ENCODE results near the gene NUP210. TPM values are rescaled to one million over a fixed set of nuclear protein-coding genes. Genes with fewer than 3 reads are reported as not detected.

The NUP210 gene
- total RNA-seq, 3 donors from 2014 or later (not counting 1 experiment from before 2014, with no cell fraction given) = 156 to 194 (median 179) TPM

GRCh38 chr3:13324835-13325501, 95.2 kb downstream of the NUP210 start:
- 94% methylated on average over 11 of the region's 11 CpGs for WGBS (ENCODE audit: insufficient coverage)
- DNase-seq = no peak
- Histone ChIP-seq H3K27me3 (ENCODE audit: control insufficient read depth, insufficient read depth, low read length) (no peaks in the 10 kb centered on the region), H3K27ac (ENCODE audit: low read length) (no peak overlapping the region), H3K36me3 (ENCODE audit: control insufficient read depth, insufficient read depth, low read length) (peaks cover 95% of the 10 kb centered on the region), H3K4me3 (ENCODE audit: low read length) (no peak overlapping the region), H3K4me1 (ENCODE audit: control insufficient read depth, insufficient read depth, low read length) (no peaks in the 10 kb centered on the region), H3K9me3 (ENCODE audit: control insufficient read depth, insufficient read depth, low read length) (no peaks in the 10 kb centered on the region)
- intact Hi-C loops (cut with micrococcal nuclease) = no loop called here
- H3K36me3 Mint-ChIP-seq = no peaks in the 10 kb centered on the region
- peak overlapping the region; percentile 43 to 65 for H3K27ac Mint-ChIP-seq
- TF ChIP-seq CTCF (IDR thresholded peaks at IDR 0.05) = no peak
- no peaks in the 10 kb centered on the region for H3K27me3 Mint-ChIP-seq (ENCODE audit: low read depth in 2 of 2)
- H3K4me1 Mint-ChIP-seq = no peaks in the 10 kb centered on the region
- H3K9me3 Mint-ChIP-seq = no peaks in the 10 kb centered on the region
- H3K4me3 Mint-ChIP-seq = no peak overlapping the region
- ATAC-seq = no peak

- 92% methylated on average over 5 of the region's 5 CpGs for WGBS (ENCODE audit: insufficient coverage)
Measured at GRCh38 chr3:13323822-13324221, 96.3 kb downstream of the NUP210 start.

DNA sequence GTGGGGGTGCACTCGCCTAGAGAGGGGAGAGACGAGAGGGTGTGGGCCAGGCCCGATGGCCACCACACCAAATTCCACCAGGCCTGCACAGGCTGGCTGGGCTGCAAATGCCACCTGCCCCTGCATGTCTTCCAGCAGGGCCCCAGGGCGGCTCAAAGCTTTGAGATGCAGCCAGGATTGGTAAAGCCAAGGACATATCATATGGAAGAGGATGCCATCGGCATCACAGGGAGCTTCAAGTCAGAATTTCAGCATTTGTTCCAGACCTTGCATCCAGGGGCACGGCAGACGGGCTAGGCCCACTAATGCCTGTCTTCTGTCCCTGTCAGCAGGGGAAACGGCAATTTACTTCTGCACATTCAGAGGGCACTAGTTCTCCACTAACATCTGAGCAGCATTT, 97.8 kb downstream of the NUP210 start:
- TF ChIP-seq CTCF (IDR thresholded peaks at IDR 0.05) = no peak
- no peaks in the 10 kb centered on the region for H3K4me1 ChIP-seq (ENCODE audit: control insufficient read depth, insufficient read depth, low read length)
- WGBS (ENCODE audit: insufficient coverage) = 95% methylated on average over 7 of the region's 8 CpGs
- no peaks in the 10 kb centered on the region for H3K27me3 ChIP-seq (ENCODE audit: control insufficient read depth, insufficient read depth, low read length)
- H3K27ac Mint-ChIP-seq = no peak overlapping the region
- no peak overlapping the region for H3K4me3 ChIP-seq (ENCODE audit: low read length)
- no peaks in the 10 kb centered on the region for H3K27me3 Mint-ChIP-seq (ENCODE audit: low read depth in 2 of 2)
- intact Hi-C loops (cut with micrococcal nuclease) = no loop called here
- ATAC-seq (no peak), DNase-seq (no peak)
- H3K36me3 Mint-ChIP-seq = peaks cover 7% of the 10 kb centered on the region
- no peak overlapping the region for H3K4me3 Mint-ChIP-seq
- H3K36me3 ChIP-seq (ENCODE audit: control insufficient read depth, insufficient read depth, low read length) = peaks cover 95% of the 10 kb centered on the region
- H3K4me1 Mint-ChIP-seq = no peaks in the 10 kb centered on the region
- no peaks in the 10 kb centered on the region for H3K9me3 ChIP-seq (ENCODE audit: control insufficient read depth, insufficient read depth, low read length)
- no peak overlapping the region for H3K27ac ChIP-seq (ENCODE audit: low read length)
- no peaks in the 10 kb centered on the region for H3K9me3 Mint-ChIP-seq

More at GRCh38 chr3:13323822-13324221, 96.3 kb downstream of the NUP210 start:
- Histone ChIP-seq H3K27ac (ENCODE audit: low read length) (no peak overlapping the region), H3K36me3 (ENCODE audit: control insufficient read depth, insufficient read depth, low read length) (peaks cover 95% of the 10 kb centered on the region), H3K9me3 (ENCODE audit: control insufficient read depth, insufficient read depth, low read length) (no peaks in the 10 kb centered on the region), H3K4me3 (ENCODE audit: low read length) (no peak overlapping the region), H3K27me3 (ENCODE audit: control insufficient read depth, insufficient read depth, low read length) (no peaks in the 10 kb centered on the region), H3K4me1 (ENCODE audit: control insufficient read depth, insufficient read depth, low read length) (no peaks in the 10 kb centered on the region)
- H3K36me3 Mint-ChIP-seq = no peaks in the 10 kb centered on the region
- H3K27ac Mint-ChIP-seq = peak overlapping the region in 1 of 2 donors; percentile 65
- no peak for TF ChIP-seq CTCF (IDR thresholded peaks at IDR 0.05)
- intact Hi-C loops (cut with micrococcal nuclease) = no loop called here
- no peaks in the 10 kb centered on the region for H3K9me3 Mint-ChIP-seq
- no peak for DNase-seq
- no peak overlapping the region for H3K4me3 Mint-ChIP-seq
- no peaks in the 10 kb centered on the region for H3K4me1 Mint-ChIP-seq
- no peaks in the 10 kb centered on the region for H3K27me3 Mint-ChIP-seq (ENCODE audit: low read depth in 2 of 2)
- ATAC-seq = no peak

Measured in natural killer cell (primary cell).